Ascending aorta (tissue), 2 donors: Measurements from ENCODE around the gene CDH5. TPM values are rescaled to one million over a fixed set of nuclear protein-coding genes. Genes with fewer than 3 reads are reported as not detected.

Source experiments
- DNase-seq, 2 donors: peaks; one replicate each; pipeline ENCODE4 v3.0.0-alpha.2; 2019; ENCODE audit warnings: low spot score in 2 of 2
- H3K27ac ChIP-seq, 2 donors: fragments of 200-600 bp; sonication (generic); one replicate each; pipeline ENCODE4 v1.5.1; 2016 to 2017; ENCODE audit warnings: mild to moderate bottlenecking in 1 of 2
- H3K27me3 ChIP-seq: fragments of 200-600 bp; sonication (generic); one replicate; pipeline ENCODE4 v1.5.1; 2017
- H3K36me3 ChIP-seq, 2 donors: fragments of 200-600 bp; sonication (generic); one replicate each; pipeline ENCODE4 v1.5.1; 2016
- H3K4me1 ChIP-seq, 2 donors: fragments of 200-600 bp; sonication (generic); one replicate each; pipeline ENCODE4 v1.5.1; 2016 to 2017; ENCODE audit warnings: mild to moderate bottlenecking in 1 of 2
- H3K4me3 ChIP-seq, 2 donors: fragments of 200-600 bp; sonication (generic); one replicate each; pipeline ENCODE4 v1.5.1; 2016 to 2017; ENCODE audit warnings: mild to moderate bottlenecking in 1 of 2
- H3K9me3 ChIP-seq, 2 donors: fragments of 200-600 bp; sonication (generic); one replicate each; pipeline ENCODE4 v1.5.1; 2016
- intact Hi-C: fragments of 100-400 bp; cut with DNase I; formaldehyde crosslinking; loops from one replicate; pipeline ENCODE4 v1.15.1; 2023
- total RNA-seq: library from RNA; depleted of rRNA; stranded (reverse); fragments of >200 nt; gene quantifications from one replicate; pipeline ENCODE4 v1.1.0, GENCODE V29; 2016
- TF ChIP-seq, protein P1 (sequence below), 3 experiments: fragments of 200-600 bp in 2 of 3; fragments of 450-650 bp in 1 of 3; sonication (generic) in 2 of 3; IDR thresholded peaks; one replicate each; pipeline ENCODE4 v1.5.1; 2016 to 2019; ENCODE audit warnings: antibody characterized with exemption in 3 of 3, mild to moderate bottlenecking in 1 of 3, moderate library complexity in 1 of 3

Gene CDH5
- total RNA-seq, 1 donor from 2014 or later: 119 TPM

DNA sequence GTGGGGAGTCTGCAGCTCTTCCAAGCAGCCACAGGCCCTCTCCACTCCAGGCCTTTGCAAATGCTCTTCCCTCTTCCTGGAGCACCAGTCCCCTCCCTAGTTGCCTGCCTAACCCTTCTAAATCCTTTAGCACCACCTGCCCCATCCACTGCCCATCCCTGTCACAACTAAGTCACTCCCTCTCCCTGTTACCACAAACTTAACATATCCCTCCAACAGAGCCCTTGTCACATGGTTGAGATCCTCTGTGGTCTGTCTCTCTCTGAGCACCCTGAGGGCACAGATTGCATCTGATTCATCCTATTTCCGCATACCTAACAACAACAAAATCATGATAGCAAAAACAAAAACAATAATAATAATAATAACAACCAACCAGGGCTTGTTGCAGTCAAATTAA, 49.6 kb downstream of the CDH5 start:
- TF ChIP-seq, protein P1, sequence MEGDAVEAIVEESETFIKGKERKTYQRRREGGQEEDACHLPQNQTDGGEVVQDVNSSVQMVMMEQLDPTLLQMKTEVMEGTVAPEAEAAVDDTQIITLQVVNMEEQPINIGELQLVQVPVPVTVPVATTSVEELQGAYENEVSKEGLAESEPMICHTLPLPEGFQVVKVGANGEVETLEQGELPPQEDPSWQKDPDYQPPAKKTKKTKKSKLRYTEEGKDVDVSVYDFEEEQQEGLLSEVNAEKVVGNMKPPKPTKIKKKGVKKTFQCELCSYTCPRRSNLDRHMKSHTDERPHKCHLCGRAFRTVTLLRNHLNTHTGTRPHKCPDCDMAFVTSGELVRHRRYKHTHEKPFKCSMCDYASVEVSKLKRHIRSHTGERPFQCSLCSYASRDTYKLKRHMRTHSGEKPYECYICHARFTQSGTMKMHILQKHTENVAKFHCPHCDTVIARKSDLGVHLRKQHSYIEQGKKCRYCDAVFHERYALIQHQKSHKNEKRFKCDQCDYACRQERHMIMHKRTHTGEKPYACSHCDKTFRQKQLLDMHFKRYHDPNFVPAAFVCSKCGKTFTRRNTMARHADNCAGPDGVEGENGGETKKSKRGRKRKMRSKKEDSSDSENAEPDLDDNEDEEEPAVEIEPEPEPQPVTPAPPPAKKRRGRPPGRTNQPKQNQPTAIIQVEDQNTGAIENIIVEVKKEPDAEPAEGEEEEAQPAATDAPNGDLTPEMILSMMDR (IDR thresholded peaks at IDR 0.05): no peak
- intact Hi-C loops: no loop called here
- Histone ChIP-seq H3K4me1 (no peaks in the 10 kb centered on the region), H3K9me3 (no peaks in the 10 kb centered on the region), H3K36me3 (no peaks in the 10 kb centered on the region), H3K27me3 (no peaks in the 10 kb centered on the region), H3K4me3 (no peak overlapping the region), H3K27ac (no peak overlapping the region)
- peak in 1 of 2 donors; percentile 25 for DNase-seq

GRCh38 chr16:66416939-66417700, 50.6 kb downstream of the CDH5 start:
- intact Hi-C loops: no loop called here
- Histone ChIP-seq H3K36me3 (no peaks in the 10 kb centered on the region), H3K4me3 (no peak overlapping the region), H3K27ac (no peak overlapping the region), H3K9me3 (no peaks in the 10 kb centered on the region), H3K4me1 (no peaks in the 10 kb centered on the region), H3K27me3 (no peaks in the 10 kb centered on the region)
- TF ChIP-seq, protein P1 (IDR thresholded peaks at IDR 0.05): no peak
- no peak for DNase-seq

DNA sequence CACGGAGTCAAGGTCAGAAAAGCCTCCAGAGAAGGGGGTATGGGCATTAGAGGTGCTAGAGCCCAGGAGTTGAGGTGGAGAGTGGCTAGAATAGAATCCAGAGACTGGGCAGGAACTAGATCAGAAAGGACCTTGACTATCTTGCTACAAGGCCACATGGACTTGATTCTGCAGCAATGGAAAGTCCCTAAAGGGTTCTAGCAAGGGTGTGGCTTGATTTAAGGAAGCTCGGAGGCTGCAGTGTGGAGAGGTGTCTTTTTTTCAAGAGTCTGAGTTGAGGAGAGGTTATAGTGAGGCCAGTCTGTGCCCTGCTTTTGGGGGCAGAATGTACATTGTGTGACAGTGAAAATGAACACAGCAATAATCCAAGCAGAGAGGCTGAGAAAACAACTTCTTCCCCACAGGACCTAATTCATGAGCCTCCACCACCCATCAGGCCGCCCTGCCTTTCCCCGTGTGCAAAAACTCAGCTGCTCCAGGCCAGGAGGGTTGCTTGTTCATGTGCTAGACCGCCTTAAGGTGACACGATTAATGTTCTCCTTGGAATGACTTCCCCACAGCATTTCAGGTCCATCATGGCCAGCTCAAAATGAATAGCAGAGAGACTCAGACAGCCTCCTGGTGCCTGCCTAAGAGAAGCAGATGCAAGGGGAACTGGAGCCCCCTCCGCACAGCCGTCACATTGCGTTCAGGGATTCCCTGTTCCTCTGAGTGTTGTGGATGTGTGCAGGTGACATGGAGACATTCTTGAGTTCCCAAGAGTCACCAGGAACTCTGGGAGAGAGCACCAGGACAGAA, 51.9 kb downstream of the CDH5 start:
- Histone ChIP-seq H3K27me3 (no peaks in the 10 kb centered on the region), H3K36me3 (no peaks in the 10 kb centered on the region), H3K4me3 (no peak overlapping the region), H3K9me3 (no peaks in the 10 kb centered on the region), H3K4me1 (no peaks in the 10 kb centered on the region), H3K27ac (no peak overlapping the region)
- TF ChIP-seq, protein P1 (IDR thresholded peaks at IDR 0.05): no peak
- DNase-seq: peak in 1 of 2 donors; percentile 19
- intact Hi-C loops: no loop called here

GRCh38 chr16:66419527-66419926, 53.0 kb downstream of the CDH5 start:
- intact Hi-C loops: no loop called here
- H3K27ac ChIP-seq: no peak overlapping the region
- no peak overlapping the region for H3K4me3 ChIP-seq
- no peaks in the 10 kb centered on the region for H3K36me3 ChIP-seq
- no peaks in the 10 kb centered on the region for H3K27me3 ChIP-seq
- no peaks in the 10 kb centered on the region for H3K9me3 ChIP-seq
- TF ChIP-seq, protein P1 (IDR thresholded peaks at IDR 0.05): no peak
- H3K4me1 ChIP-seq: no peaks in the 10 kb centered on the region
- peak in 1 of 2 donors; percentile 35 for DNase-seq

DNA sequence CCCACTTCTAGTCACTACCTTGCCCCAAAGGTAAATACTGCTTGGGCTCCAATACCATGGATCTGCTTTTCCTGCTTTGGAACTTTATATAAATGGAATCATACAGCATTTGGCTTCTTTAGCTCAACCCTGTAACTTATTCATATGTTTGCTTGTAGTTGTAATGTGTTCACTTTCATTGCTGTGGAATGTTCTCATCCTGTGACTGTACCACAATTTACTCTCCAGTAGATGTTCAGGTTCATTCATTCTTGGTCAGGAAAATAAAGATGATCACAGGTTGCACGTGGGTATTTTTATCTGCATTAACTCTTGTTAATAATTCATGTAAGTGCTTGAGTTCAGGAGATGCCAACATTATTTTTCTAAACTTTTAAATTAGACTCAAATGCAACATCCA, 53.9 kb downstream of the CDH5 start:
- Histone ChIP-seq H3K4me3 (no peak overlapping the region), H3K27me3 (no peaks in the 10 kb centered on the region), H3K36me3 (no peaks in the 10 kb centered on the region), H3K4me1 (no peaks in the 10 kb centered on the region), H3K27ac (no peak overlapping the region), H3K9me3 (no peaks in the 10 kb centered on the region)
- intact Hi-C loops: no loop called here
- no peak for DNase-seq
- TF ChIP-seq, protein P1 (IDR thresholded peaks at IDR 0.05): no peak
